IPS DF 6.9 (cell line): ENCODE data around the gene GDPD3.
A peak's percentile ranks its signal among the peaks of the same experiment; 100 is the strongest.

Experiments used
- DNase-seq: peaks from one replicate; pipeline ENCODE4 v3.0.0-alpha.2; 2013; ENCODE audit warnings: low read depth, low spot score
- H3K27ac ChIP-seq: one replicate; pipeline ENCODE4 v1.5.1; 2013; ENCODE audit warnings: low read length, control low read depth
- H3K27me3 ChIP-seq: 2 replicates; pipeline ENCODE4 v1.6.1; 2013; ENCODE audit warnings: mild to moderate bottlenecking, low read length; ENCODE audit not compliant: control insufficient read depth, insufficient read depth
- H3K36me3 ChIP-seq: 2 replicates; pipeline ENCODE4 v1.6.1; 2013; ENCODE audit warnings: low read length; ENCODE audit not compliant: control insufficient read depth, insufficient read depth
- H3K4me1 ChIP-seq: 2 replicates; pipeline ENCODE4 v1.6.1; 2013; ENCODE audit warnings: low read length; ENCODE audit not compliant: control insufficient read depth, insufficient read depth
- H3K4me3 ChIP-seq: 2 replicates; pipeline ENCODE4 v1.5.1; 2013; ENCODE audit warnings: mild to moderate bottlenecking, low read length
- H3K9me3 ChIP-seq: 2 replicates; pipeline ENCODE4 v1.6.1; 2013; ENCODE audit warnings: low read length, inconsistent platforms; ENCODE audit not compliant: control insufficient read depth, insufficient read depth
- WGBS: extraction: QIAGEN DNeasy Blood & Tissue Kit; methylation state at CpG from one replicate; pipeline ENCODE4 v1.1.7; 2013; ENCODE audit warnings: mixed read lengths, missing lambda C conversion rate; ENCODE audit not compliant: insufficient read length, insufficient coverage; 5-methylcytosine and 5-hydroxymethylcytosine counted together

Gene GDPD3

DNA sequence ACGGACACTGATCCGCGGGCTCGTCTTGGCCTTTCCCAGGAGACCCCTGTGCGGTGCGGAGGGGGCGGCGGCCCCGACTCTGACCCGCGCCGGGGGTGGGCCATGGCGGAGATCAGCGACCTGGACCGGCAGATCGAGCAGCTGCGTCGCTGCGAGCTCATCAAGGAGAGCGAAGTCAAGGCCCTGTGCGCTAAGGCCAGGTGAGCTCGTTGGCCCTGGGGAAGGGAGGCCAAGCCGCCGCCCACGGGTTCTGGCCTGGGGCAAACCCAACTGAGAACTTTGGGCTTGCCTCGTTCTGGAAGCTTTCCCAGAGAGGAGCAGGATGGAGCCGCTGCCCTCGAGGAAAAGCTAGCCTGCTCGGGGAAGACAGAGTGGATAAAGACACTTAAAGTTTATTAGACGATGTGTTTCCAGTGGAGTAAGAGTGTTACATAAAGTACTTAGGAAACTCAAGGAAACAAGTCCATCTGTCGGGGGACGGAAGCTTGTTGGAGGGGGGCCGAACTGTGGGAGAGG lies 37.0 kb downstream of the GDPD3 start:
- peaks cover 16% of the 10 kb centered on the region for H3K36me3 ChIP-seq
- no CpG with 5 or more reads among the region's 33 CpGs for WGBS

DNA sequence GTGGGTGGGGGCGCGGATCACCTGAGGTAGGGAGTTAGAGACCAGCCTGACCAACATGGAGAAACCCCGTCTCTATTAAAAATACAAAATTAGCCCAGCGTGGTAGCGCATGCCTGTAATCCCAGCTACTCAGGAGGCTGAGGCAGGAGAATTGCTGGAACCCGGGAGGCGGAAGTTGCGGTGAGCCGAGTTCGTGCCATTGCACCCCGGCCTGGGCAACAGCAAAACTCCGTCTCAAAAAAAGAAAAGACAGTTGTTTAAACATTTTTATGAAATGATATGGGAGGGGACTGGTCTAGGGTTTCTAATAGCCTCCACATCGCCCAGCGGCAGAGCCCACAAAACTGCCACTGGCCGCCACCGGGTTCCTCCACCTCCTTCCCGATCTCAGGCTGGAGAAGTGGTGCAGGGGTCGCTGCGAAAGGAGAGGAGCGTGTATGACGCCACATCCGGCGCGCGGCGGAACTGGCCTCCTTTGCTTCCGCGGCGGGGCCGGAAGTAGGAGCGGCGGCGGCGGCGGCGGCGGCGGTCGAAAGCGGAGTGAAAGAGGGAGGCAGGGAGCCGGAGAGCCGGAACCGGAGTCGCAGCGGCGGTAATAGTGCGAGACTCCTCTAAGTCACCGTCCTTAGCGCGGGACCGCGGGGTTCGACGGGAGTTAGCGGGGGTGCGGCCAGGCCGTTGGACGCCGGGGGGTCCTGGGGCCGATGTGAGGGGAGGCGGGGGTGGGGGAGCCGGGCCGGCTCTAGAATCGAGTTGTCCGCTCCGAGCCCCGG lies 37.6 kb downstream of the GDPD3 start, which contains the start of gene PPP4C:
Gene PPP4C (plus strand): TSS at position 492 of the 773 bp plus-strand sequence. CDS start 384 bp downstream, outside the sequence.
- no CpG with 5 or more reads among the region's 67 CpGs for WGBS
- Histone ChIP-seq H3K27ac (no peak within 1 kb of the TSS), H3K36me3 (peaks cover 14% of the 10 kb centered on the region), H3K4me1 (peaks cover 1% of the 10 kb centered on the region; the same call in 1 of the 2 replicates), H3K9me3 (no peaks in the 10 kb centered on the region), H3K4me3 (peak within 1 kb of the TSS; percentile 99), H3K27me3 (no peaks in the 10 kb centered on the region)
- DNase-seq: no peak

More for the DNA sequence above, 37.0 kb downstream of the GDPD3 start:
- H3K27me3 ChIP-seq: no peaks in the 10 kb centered on the region
- peak overlapping the region; percentile 99 for H3K4me3 ChIP-seq
- no peak overlapping the region for H3K27ac ChIP-seq
- DNase-seq: no peak
- no peaks in the 10 kb centered on the region for H3K9me3 ChIP-seq
- H3K4me1 ChIP-seq: peaks cover 1% of the 10 kb centered on the region; the same call in 1 of the 2 replicates

DNA sequence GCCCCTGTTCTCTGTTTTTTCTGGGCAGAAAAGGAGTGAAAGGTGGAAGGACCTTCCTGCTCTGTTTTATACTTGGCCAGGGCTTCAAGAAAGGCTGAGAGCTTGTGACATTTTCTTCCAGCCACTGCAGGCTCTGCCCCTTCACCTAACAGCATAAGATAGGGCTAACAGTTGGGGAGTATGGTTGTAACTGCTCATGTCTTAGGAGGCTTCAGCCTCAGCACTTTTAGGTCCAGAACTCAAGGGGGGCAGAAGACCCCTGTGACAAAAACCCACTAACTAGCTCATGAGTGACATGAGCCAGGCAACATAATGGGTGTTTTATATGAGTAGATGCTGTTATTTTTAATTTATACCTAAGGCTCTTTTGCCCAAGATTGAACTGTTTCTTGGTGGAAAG lies 42.8 kb downstream of the GDPD3 start:
- H3K4me1 ChIP-seq: no peaks in the 10 kb centered on the region
- H3K9me3 ChIP-seq: no peaks in the 10 kb centered on the region
- no peak overlapping the region for H3K4me3 ChIP-seq
- no peaks in the 10 kb centered on the region for H3K27me3 ChIP-seq
- peaks cover 39% of the 10 kb centered on the region for H3K36me3 ChIP-seq
- no peak for DNase-seq
- H3K27ac ChIP-seq: no peak overlapping the region

DNA sequence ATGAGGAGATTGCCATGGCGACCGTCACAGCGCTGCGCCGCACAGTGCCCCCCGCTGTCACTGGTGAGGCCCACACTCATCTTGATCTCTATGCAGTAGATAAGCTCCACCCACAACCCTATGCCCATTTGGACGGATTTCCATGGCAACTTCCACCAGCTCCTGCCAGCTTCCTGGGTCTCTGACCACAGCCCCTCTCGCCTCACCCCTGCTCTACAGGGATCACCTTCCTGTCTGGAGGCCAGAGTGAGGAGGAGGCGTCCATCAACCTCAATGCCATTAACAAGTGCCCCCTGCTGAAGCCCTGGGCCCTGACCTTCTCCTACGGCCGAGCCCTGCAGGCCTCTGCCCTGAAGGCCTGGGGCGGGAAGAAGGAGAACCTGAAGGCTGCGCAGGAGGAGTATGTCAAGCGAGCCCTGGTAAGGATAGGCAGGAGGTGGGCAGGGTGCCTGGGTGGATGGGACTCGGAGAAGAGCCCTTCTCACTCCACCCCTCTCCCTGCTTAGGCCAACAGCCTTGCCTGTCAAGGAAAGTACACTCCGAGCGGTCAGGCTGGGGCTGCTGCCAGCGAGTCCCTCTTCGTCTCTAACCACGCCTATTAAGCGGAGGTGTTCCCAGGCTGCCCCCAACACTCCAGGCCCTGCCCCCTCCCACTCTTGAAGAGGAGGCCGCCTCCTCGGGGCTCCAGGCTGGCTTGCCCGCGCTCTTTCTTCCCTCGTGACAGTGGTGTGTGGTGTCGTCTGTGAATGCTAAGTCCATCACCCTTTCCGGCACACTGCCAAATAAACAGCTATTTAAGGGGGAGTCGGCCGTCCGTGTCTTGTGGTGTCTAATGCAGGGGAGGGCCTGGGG lies 43.5 kb downstream of the GDPD3 start:
- H3K4me3 ChIP-seq: no peak overlapping the region

DNA sequence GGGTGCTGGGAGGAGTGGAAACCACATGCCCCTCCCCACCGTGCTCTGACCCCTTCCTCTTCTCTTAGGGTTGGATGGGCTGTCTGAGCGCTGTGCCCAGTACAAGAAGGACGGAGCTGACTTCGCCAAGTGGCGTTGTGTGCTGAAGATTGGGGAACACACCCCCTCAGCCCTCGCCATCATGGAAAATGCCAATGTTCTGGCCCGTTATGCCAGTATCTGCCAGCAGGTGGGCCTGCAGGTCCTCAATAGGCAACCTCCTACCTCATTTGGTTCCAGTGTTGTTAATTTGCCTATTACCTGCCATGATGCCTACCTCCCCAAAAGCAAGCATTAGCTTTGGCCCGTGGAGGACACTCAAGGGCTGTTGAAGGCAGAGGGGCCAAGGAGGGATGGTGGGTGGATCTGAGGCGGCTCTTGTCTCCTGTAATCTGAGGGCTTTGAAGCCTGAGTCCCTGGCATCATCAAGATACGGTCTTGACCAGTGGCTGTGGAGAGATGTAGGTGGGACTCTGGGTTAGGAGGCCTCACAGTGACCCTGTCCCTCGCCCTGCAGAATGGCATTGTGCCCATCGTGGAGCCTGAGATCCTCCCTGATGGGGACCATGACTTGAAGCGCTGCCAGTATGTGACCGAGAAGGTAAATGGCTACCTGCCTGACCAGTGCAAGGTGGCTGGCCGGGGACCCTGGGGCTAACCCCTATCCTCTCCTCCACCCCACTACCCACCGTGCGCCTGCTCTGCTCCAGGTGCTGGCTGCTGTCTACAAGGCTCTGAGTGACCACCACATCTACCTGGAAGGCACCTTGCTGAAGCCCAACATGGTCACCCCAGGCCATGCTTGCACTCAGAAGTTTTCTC lies 44.4 kb downstream of the GDPD3 start:
- H3K4me3 ChIP-seq: no peak overlapping the region
- no peaks in the 10 kb centered on the region for H3K4me1 ChIP-seq
- WGBS: no CpG with 5 or more reads among the region's 17 CpGs

More for the DNA sequence above, 43.5 kb downstream of the GDPD3 start:
- Histone ChIP-seq H3K27ac (no peak overlapping the region), H3K36me3 (peaks cover 39% of the 10 kb centered on the region), H3K27me3 (no peaks in the 10 kb centered on the region), H3K4me1 (no peaks in the 10 kb centered on the region), H3K9me3 (no peaks in the 10 kb centered on the region)
- no peak for DNase-seq
- WGBS: no CpG with 5 or more reads among the region's 31 CpGs

DNA sequence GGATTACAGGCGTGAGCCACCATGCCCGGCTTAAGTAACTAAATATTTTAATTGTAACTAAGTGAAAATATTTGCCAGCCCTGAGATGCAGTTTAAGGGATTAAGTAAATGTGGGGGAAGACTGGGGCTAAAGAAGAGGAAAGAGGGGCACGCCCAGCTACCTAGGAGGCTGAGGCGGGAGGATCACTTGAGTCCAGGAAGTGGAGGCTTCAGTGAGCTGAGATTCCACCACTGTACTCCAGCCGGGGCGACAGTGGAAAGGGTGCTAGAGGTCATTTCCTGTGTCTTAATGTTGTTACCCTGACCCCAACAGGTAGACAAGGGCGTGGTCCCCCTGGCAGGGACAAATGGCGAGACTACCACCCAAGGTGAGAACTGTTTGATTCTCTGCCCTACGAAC lies 45.0 kb downstream of the GDPD3 start:
- Histone ChIP-seq H3K27ac (no peak overlapping the region), H3K4me3 (no peak overlapping the region), H3K9me3 (no peaks in the 10 kb centered on the region), H3K36me3 (peaks cover 39% of the 10 kb centered on the region), H3K4me1 (peaks cover 2% of the 10 kb centered on the region; the same call in 1 of the 2 replicates), H3K27me3 (no peaks in the 10 kb centered on the region)
- no peak for DNase-seq
- whole genome bisulfite sequencing: no CpG with 5 or more reads among the region's 9 CpGs

More for the DNA sequence above, 44.4 kb downstream of the GDPD3 start:
- DNase-seq: no peak
- no peaks in the 10 kb centered on the region for H3K9me3 ChIP-seq
- H3K27me3 ChIP-seq: no peaks in the 10 kb centered on the region
- H3K27ac ChIP-seq: no peak overlapping the region
- H3K36me3 ChIP-seq: peaks cover 39% of the 10 kb centered on the region

DNA sequence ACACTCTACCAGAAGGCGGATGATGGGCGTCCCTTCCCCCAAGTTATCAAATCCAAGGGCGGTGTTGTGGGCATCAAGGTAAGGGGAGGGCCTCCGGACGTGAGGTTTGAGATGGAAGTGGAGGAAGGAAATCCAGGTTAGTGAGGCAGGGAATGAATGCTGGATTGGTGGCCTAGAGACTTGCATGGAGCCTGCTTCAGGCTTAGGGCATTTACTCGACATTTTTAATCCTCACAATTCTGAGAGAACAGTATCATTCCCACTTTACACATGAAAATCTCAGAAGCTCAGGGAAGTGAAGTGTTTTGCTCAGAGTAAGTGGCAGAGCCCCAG lies 45.8 kb downstream of the GDPD3 start:
- no CpG with 5 or more reads among the region's 6 CpGs for WGBS

DNA sequence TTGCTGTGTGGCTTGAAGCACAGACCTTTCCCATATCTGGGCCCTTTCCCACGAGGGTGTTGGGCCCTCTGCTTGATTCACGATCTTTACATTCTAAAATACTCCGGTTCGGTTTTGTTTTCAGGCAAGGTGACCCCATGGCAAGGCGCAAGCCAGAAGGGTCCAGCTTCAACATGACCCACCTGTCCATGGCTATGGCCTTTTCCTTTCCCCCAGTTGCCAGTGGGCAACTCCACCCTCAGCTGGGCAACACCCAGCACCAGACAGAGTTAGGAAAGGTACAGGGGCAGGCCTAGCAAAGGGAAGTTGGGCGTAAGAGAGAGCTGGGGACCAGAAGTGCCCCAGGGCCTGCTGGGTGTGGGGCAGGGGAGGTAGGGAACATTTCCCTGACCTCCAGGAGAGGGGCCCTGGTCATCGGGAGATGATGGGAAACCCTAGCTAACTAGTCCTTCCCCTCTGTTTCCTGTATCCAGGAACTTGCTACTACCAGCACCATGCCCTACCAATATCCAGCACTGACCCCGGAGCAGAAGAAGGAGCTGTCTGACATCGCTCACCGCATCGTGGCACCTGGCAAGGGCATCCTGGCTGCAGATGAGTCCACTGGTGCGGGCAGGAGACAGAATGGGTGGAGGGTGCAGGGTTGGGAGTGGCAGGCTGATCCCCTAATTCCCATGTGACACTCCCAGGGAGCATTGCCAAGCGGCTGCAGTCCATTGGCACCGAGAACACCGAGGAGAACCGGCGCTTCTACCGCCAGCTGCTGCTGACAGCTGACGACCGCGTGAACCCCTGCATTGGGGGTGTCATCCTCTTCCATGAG lies 46.4 kb downstream of the GDPD3 start:
- no peaks in the 10 kb centered on the region for H3K9me3 ChIP-seq
- no peak overlapping the region for H3K27ac ChIP-seq
- peaks cover 2% of the 10 kb centered on the region; the same call in 1 of the 2 replicates for H3K4me1 ChIP-seq
- peak overlapping the region; percentile 92; the same call in 1 of the 2 replicates for H3K4me3 ChIP-seq
- DNase-seq: no peak
- H3K27me3 ChIP-seq: no peaks in the 10 kb centered on the region
- H3K36me3 ChIP-seq: peaks cover 39% of the 10 kb centered on the region
- WGBS: no CpG with 5 or more reads among the region's 21 CpGs

More for the DNA sequence above, 45.8 kb downstream of the GDPD3 start:
- no peaks in the 10 kb centered on the region for H3K27me3 ChIP-seq
- no peaks in the 10 kb centered on the region for H3K9me3 ChIP-seq
- DNase-seq: no peak
- peaks cover 2% of the 10 kb centered on the region; the same call in 1 of the 2 replicates for H3K4me1 ChIP-seq
- H3K36me3 ChIP-seq: peaks cover 39% of the 10 kb centered on the region
- H3K4me3 ChIP-seq: no peak overlapping the region
- no peak overlapping the region for H3K27ac ChIP-seq

DNA sequence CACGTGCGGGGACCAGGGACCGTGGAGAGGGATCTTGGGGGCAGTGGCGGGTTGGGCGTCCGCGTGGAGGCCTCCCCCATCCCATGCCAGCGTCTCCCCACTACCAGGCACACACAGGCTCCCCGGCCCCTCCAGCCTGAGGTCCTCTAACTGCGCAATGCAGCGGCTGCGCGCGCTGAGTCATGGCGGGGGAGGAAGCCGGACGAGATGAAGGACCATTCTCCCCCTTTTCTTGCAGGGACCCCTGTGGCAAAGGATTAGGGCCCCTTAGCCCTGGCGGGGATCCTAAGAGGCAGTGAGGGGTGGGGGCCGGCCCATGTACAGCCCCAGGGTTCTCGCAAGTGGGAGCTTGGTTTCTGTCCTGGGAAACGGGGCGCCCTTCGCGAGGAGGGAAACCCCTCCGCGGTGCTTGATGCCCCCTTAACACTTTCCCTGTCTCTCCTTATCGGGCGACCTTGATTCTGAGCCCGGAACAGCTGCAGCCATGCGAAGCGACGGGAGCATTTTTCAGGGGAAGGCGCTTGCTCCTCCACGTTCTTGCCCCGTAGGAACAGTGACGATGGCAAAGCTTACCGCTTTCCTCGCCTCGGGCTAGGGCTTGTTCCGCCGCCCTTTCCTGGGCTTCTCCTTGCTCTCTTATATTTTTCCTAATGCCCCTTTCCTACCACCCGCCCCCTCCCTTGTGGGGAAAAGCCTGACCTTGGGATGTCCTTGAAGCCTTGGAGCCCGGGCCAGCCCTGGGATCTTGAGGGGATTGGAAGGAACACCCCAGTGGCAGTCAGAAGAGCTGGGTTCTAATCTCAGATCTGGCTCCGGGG lies 47.2 kb downstream of the GDPD3 start:
- no peak for DNase-seq
- Histone ChIP-seq H3K27ac (no peak overlapping the region), H3K9me3 (no peaks in the 10 kb centered on the region), H3K36me3 (peaks cover 34% of the 10 kb centered on the region), H3K4me1 (peaks cover 2% of the 10 kb centered on the region; the same call in 1 of the 2 replicates), H3K4me3 (peak overlapping the region; percentile 92), H3K27me3 (no peaks in the 10 kb centered on the region)
- WGBS: no CpG with 5 or more reads among the region's 44 CpGs
